IMR-90 (cell line): ENCODE data around the gene BTAF1. TPM values are rescaled to one million over a fixed set of nuclear protein-coding genes. Genes with fewer than 3 reads are reported as not detected.

Experiments used
- ATAC-seq: fragments of 200-7000 bp; cut with Tn5 transposase; 2 replicates; pipeline ENCODE4 v1.9.1; 2020; ENCODE audit warnings: low read depth, mild to moderate bottlenecking, moderate library complexity
- BruUV-seq: library from RNA; stranded (reverse); fragments of 400-500 nt; replicated peaks from 2 replicates; lab custom pipeline; 2021; lab: Mats Ljungman, UMichigan
- CTCF ChIA-PET: fragments of 300-600 bp; formaldehyde crosslinking; extraction: SDS; loops from one replicate; lab custom pipeline; 2021; ENCODE audit warnings: antibody characterized with exemption; lab: Yijun Ruan, JAX
- POLR2A ChIA-PET: fragments of 300-600 bp; sonication (Branson Sonifier 250); formaldehyde crosslinking; loops from one replicate; lab custom pipeline; 2022; ENCODE audit warnings: antibody characterized with exemption; ENCODE audit not compliant: unreplicated experiment; lab: Charles Lee
- DNase-seq: peaks from one replicate; pipeline ENCODE4 v3.0.0; 2013
- H2AFZ ChIP-seq: replicated peaks from 2 replicates; pipeline ENCODE3; 2013; ENCODE audit warnings: low read length, mild to moderate bottlenecking; ENCODE audit not compliant: poor library complexity
- H2AK5ac ChIP-seq: 2 replicates; pipeline ENCODE4 v1.6.1; 2013; ENCODE audit warnings: low read depth, low read length, inconsistent platforms
- H2AK9ac ChIP-seq: replicated peaks from 2 replicates; pipeline ENCODE3; 2013; ENCODE audit warnings: mild to moderate bottlenecking, low read depth, low read length, moderate library complexity; ENCODE audit not compliant: poor library complexity
- H2BK120ac ChIP-seq: 2 replicates; pipeline ENCODE4 v1.6.1; 2013; ENCODE audit warnings: low read depth, low read length, inconsistent platforms
- H2BK15ac ChIP-seq: 3 replicates; pipeline ENCODE4 v1.6.1; 2013; ENCODE audit warnings: low read depth, low read length, inconsistent platforms
- H2BK20ac ChIP-seq: 2 replicates; pipeline ENCODE4 v1.6.1; 2013; ENCODE audit warnings: low read depth, mild to moderate bottlenecking, inconsistent platforms, low read length, moderate library complexity
- H2BK5ac ChIP-seq: 2 replicates; pipeline ENCODE4 v1.6.1; 2013; ENCODE audit warnings: mild to moderate bottlenecking, low read depth, low read length, inconsistent platforms; ENCODE audit not compliant: poor library complexity, severe bottlenecking
- H3K14ac ChIP-seq: replicated peaks from 2 replicates; pipeline ENCODE4 v1.6.1; 2013; ENCODE audit warnings: low read depth, low read length, inconsistent platforms
- H3K18ac ChIP-seq: 2 replicates; pipeline ENCODE4 v1.6.1; 2013; ENCODE audit warnings: low read depth, low read length, control low read depth
- H3K23ac ChIP-seq: 2 replicates; pipeline ENCODE4 v1.6.1; 2013; ENCODE audit warnings: low read depth, low read length, inconsistent platforms
- H3K27ac ChIP-seq: 2 replicates; pipeline ENCODE4 v1.5.1; 2013; ENCODE audit warnings: mild to moderate bottlenecking, control low read depth, low read length; ENCODE audit not compliant: insufficient read depth
- H3K27me3 ChIP-seq: 2 replicates; pipeline ENCODE4 v1.6.1; 2013; ENCODE audit warnings: low read length; ENCODE audit not compliant: control insufficient read depth, insufficient read depth
- H3K36me3 ChIP-seq: 2 replicates; pipeline ENCODE4 v1.6.1; 2013; ENCODE audit warnings: low read length, mixed read lengths; ENCODE audit not compliant: control insufficient read depth, insufficient read depth
- H3K4ac ChIP-seq: 2 replicates; pipeline ENCODE4 v1.6.1; 2013; ENCODE audit warnings: low read depth, low read length, inconsistent platforms
- H3K4me1 ChIP-seq: 2 replicates; pipeline ENCODE4 v1.6.1; 2013; ENCODE audit warnings: low read length, mixed read lengths; ENCODE audit not compliant: control insufficient read depth, insufficient read depth
- H3K4me2 ChIP-seq: 2 replicates; pipeline ENCODE4 v1.6.1; 2013; ENCODE audit warnings: low read depth, mild to moderate bottlenecking, control low read depth, low read length, moderate library complexity
- H3K4me3 ChIP-seq: 2 replicates; pipeline ENCODE4 v1.5.1; 2013; ENCODE audit warnings: low read depth, mild to moderate bottlenecking, control low read depth, low read length, moderate library complexity; ENCODE audit not compliant: insufficient read depth
- H3K56ac ChIP-seq: 2 replicates; pipeline ENCODE4 v1.6.1; 2013; ENCODE audit warnings: low read length, inconsistent platforms; ENCODE audit not compliant: insufficient read depth; ENCODE audit errors: extremely low read depth
- H3K79me1 ChIP-seq, 2 experiments: 2 replicates each; pipeline ENCODE4 v1.6.1; 2013; ENCODE audit warnings: low read length in 2 of 2, inconsistent platforms in 1 of 2, low read depth in 1 of 2
- H3K9ac ChIP-seq: 2 replicates; pipeline ENCODE4 v1.6.1; 2013; ENCODE audit warnings: low read depth, low read length, control low read depth
- H3K9me1 ChIP-seq: 2 replicates; pipeline ENCODE4 v1.6.1; 2013; ENCODE audit warnings: low read length, inconsistent platforms; ENCODE audit not compliant: insufficient read depth
- H3K9me3 ChIP-seq: 2 replicates; pipeline ENCODE4 v1.6.1; 2013; ENCODE audit warnings: low read length; ENCODE audit not compliant: control insufficient read depth, insufficient read depth
- H4K20me1 ChIP-seq: 2 replicates; pipeline ENCODE4 v1.6.1; 2013; ENCODE audit warnings: low read length, inconsistent platforms; ENCODE audit not compliant: insufficient read depth
- H4K5ac ChIP-seq: 2 replicates; pipeline ENCODE4 v1.6.1; 2013; ENCODE audit warnings: mild to moderate bottlenecking, low read depth, low read length, control low read depth
- H4K8ac ChIP-seq, 2 experiments: 2 replicates each; pipeline ENCODE4 v1.6.1; 2013; ENCODE audit warnings: low read depth in 2 of 2, low read length in 2 of 2, control low read depth in 1 of 2, inconsistent platforms in 1 of 2
- H4K91ac ChIP-seq: 2 replicates; pipeline ENCODE4 v1.6.1; 2013; ENCODE audit warnings: low read depth, low read length, inconsistent platforms; ENCODE audit not compliant: insufficient read depth
- BHLHE40 ChIP-seq: fragments of 150-350 bp; IDR thresholded peaks from 2 replicates; pipeline ENCODE4 v1.6.1; 2016; ENCODE audit warnings: mild to moderate bottlenecking, low read depth, low read length
- CEBPB ChIP-seq: IDR thresholded peaks from 2 replicates; pipeline ENCODE4 v1.6.1; 2012; ENCODE audit warnings: low read depth, low read length, improper control_type of control experiment
- CHD1 ChIP-seq: IDR thresholded peaks from 2 replicates; pipeline ENCODE4 v1.6.1; 2012; ENCODE audit warnings: low read depth, low read length, improper control_type of control experiment
- ELK1 ChIP-seq: fragments of 150-350 bp; IDR thresholded peaks from 2 replicates; pipeline ENCODE4 v1.6.1; 2016; ENCODE audit warnings: low read depth, mild to moderate bottlenecking, low read length, moderate library complexity, borderline replicate concordance
- FOS ChIP-seq: fragments of 150-350 bp; IDR thresholded peaks from 2 replicates; pipeline ENCODE4 v1.6.1; 2016; ENCODE audit warnings: low read depth, low read length
- MAFK ChIP-seq: IDR thresholded peaks from 2 replicates; pipeline ENCODE4 v1.6.1; 2012; ENCODE audit warnings: low read depth, low read length, improper control_type of control experiment
- MAZ ChIP-seq: IDR thresholded peaks from 2 replicates; pipeline ENCODE4 v1.6.1; 2012; ENCODE audit warnings: low read depth, mild to moderate bottlenecking, low read length, improper control_type of control experiment, moderate library complexity, borderline replicate concordance
- MXI1 ChIP-seq: IDR thresholded peaks from 2 replicates; pipeline ENCODE4 v1.6.1; 2012; ENCODE audit warnings: low read depth, mild to moderate bottlenecking, low read length, moderate library complexity, borderline replicate concordance
- NFE2L2 ChIP-seq: fragments of 150-350 bp; IDR thresholded peaks from 2 replicates; pipeline ENCODE4 v1.6.1; 2016; ENCODE audit warnings: low read depth, mild to moderate bottlenecking, low read length
- POLR2A ChIP-seq: IDR thresholded peaks from 2 replicates; pipeline ENCODE4 v1.6.1; 2012; ENCODE audit warnings: mild to moderate bottlenecking, low read depth, low read length
- RAD21 ChIP-seq: IDR thresholded peaks from 2 replicates; pipeline ENCODE4 v1.6.1; 2012; ENCODE audit warnings: low read length, improper control_type of control experiment
- RCOR1 ChIP-seq: IDR thresholded peaks from 2 replicates; pipeline ENCODE4 v1.6.1; 2012; ENCODE audit warnings: mild to moderate bottlenecking, low read length, improper control_type of control experiment; ENCODE audit not compliant: insufficient replicate concordance
- RFX5 ChIP-seq: IDR thresholded peaks from 2 replicates; pipeline ENCODE4 v1.8.0; 2012; ENCODE audit warnings: low read depth, mild to moderate bottlenecking, low read length, moderate library complexity
- SMC3 ChIP-seq: fragments of 150-350 bp; IDR thresholded peaks from 2 replicates; pipeline ENCODE4 v1.6.1; 2016; ENCODE audit warnings: low read depth, mild to moderate bottlenecking, antibody characterized with exemption, low read length, moderate library complexity
- USF2 ChIP-seq: fragments of 150-350 bp; IDR thresholded peaks from 2 replicates; pipeline ENCODE4 v1.6.1; 2017; ENCODE audit warnings: mild to moderate bottlenecking, antibody characterized with exemption, low read length, low read depth
- WGBS, 2 experiments: methylation state at CpG; one replicate each; pipeline versions ENCODE4 v1.1.5 to v1.1.7; 2013; ENCODE audit warnings: missing lambda C conversion rate in 2 of 2; ENCODE audit not compliant: insufficient read length in 1 of 2; ENCODE audit errors: extremely low coverage in 2 of 2; 5-methylcytosine and 5-hydroxymethylcytosine counted together
- dilution Hi-C: fragments of 300-500 bp; cut with HindIII; formaldehyde crosslinking; loops from one replicate; pipeline ENCODE4 v1.14.3; 2018; ENCODE audit warnings: low sequenced_read_pairs; ENCODE audit not compliant: unreplicated experiment
- in situ Hi-C: fragments of 300-500 bp; cut with MboI; formaldehyde crosslinking; loops from 3 replicates; pipeline ENCODE4 v1.14.3; 2019; ENCODE audit warnings: low sequenced_read_pairs, inconsistent platforms, mixed read lengths
- intact Hi-C: fragments of 100-400 bp; cut with micrococcal nuclease; formaldehyde crosslinking; loops from 2 replicates; pipeline ENCODE4 v1.10.0; 2022
- polyA plus RNA-seq, 3 experiments: library from polyadenylated mRNA; depleted of rRNA; stranded (reverse); fragments of >200 nt; gene quantifications; 2 replicates each; pipeline ENCODE4 v1.2.3, GENCODE V29; 2012; ENCODE audit warnings: low replicate concordance in 1 of 3
- total RNA-seq: library from RNA; depleted of rRNA; stranded (reverse); fragments of >200 nt; gene quantifications from 2 replicates; pipeline ENCODE4 v1.2.3, GENCODE V29; 2012

The BTAF1 gene
- total and polyA plus RNA-seq, 2 of the 4 experiments (the other 2 are of a cell fraction), result 15.0 to 42.3 TPM

- H3K14ac ChIP-seq, result no peak overlapping the region
- H3K4me2 ChIP-seq, result no peak overlapping the region
- no peaks in the 10 kb centered on the region; a peak in 1 of 4 replicates for H3K79me1 ChIP-seq
- no peak overlapping the region for H2AK5ac ChIP-seq
- no peaks in the 10 kb centered on the region for H3K27me3 ChIP-seq
- H3K4me1 ChIP-seq, result no peaks in the 10 kb centered on the region
- intact Hi-C loops, result loop anchor here (5.0 kb wide), 1 partner anchor 36 kb away; no protein-coding TSS in a partner anchor
- H3K4me3 ChIP-seq, result no peak overlapping the region
- TF ChIP-seq ELK1 (no peak), CHD1 (no peak), BHLHE40 (no peak), RAD21 (no peak), RCOR1 (no peak), SMC3 (no peak), USF2 (no peak), MXI1 (no peak), NFE2L2 (no peak), MAZ (no peak), RFX5 (no peak), POLR2A (no peak), MAFK (no peak), CEBPB (no peak), FOS (no peak)
- no peak overlapping the region for H4K91ac ChIP-seq
- H3K18ac ChIP-seq, result no peak overlapping the region
- no peak overlapping the region for H3K9ac ChIP-seq
- H3K23ac ChIP-seq, result no peak overlapping the region
- H2BK120ac ChIP-seq, result no peak overlapping the region
- H3K4ac ChIP-seq, result no peak overlapping the region
- H2AK9ac ChIP-seq, result no peak overlapping the region
- ChIA-PET CTCF (no interaction called here), POLR2A (no interaction called here)
- no peak overlapping the region for H2AFZ ChIP-seq
- no peak overlapping the region for H2BK5ac ChIP-seq
- no CpG with 5 or more reads among the region's 2 CpGs for WGBS, 2 experiments
- H3K9me3 ChIP-seq, result peaks cover 3% of the 10 kb centered on the region; the same call in 1 of the 2 replicates
- BruUV-seq, result no TSS peak
- H2BK20ac ChIP-seq, result no peak overlapping the region
- no peak overlapping the region for H3K27ac ChIP-seq
- no peak overlapping the region for H4K8ac ChIP-seq
- in situ Hi-C loops, result no loop called here
- ATAC-seq, result no peak
- no peak for DNase-seq
- no peak overlapping the region for H2BK15ac ChIP-seq
- dilution Hi-C loops, result no loop called here
- no peak overlapping the region for H4K5ac ChIP-seq
- no peaks in the 10 kb centered on the region for H3K9me1 ChIP-seq
- no peak overlapping the region for H3K56ac ChIP-seq
- H4K20me1 ChIP-seq, result no peaks in the 10 kb centered on the region
- H3K36me3 ChIP-seq, result peaks cover 27% of the 10 kb centered on the region
Measured at GRCh38 chr10:91996266-91996665, 72.7 kb downstream of the BTAF1 start.
